Renal cortical epithelial cell (primary cell): ENCODE results near the gene CPNE2. TPM values are rescaled to one million over a fixed set of nuclear protein-coding genes. Genes with fewer than 3 reads are reported as not detected.
"Not testable (repeated sequence)": the region's sequence is repeated elsewhere in the genome, so short reads cannot be mapped to it uniquely, and the experiment has no call there.

Experiments used
- DNase-seq: peaks from one replicate; pipeline ENCODE4 v3.0.0-alpha.2; 2011; ENCODE audit warnings: low read depth
- total RNA-seq: library from RNA; depleted of rRNA; stranded (reverse); fragments of >200 nt; gene quantifications from 2 replicates; pipeline ENCODE4 v1.2.3, GENCODE V29; 2014

Gene CPNE2
- total RNA-seq, 1 donor from 2014 or later, result 32.2 TPM

GRCh38 chr16:57069635-57070370 lies 22.6 kb upstream of the CPNE2 start:
- DNase-seq, result no peak

DNA sequence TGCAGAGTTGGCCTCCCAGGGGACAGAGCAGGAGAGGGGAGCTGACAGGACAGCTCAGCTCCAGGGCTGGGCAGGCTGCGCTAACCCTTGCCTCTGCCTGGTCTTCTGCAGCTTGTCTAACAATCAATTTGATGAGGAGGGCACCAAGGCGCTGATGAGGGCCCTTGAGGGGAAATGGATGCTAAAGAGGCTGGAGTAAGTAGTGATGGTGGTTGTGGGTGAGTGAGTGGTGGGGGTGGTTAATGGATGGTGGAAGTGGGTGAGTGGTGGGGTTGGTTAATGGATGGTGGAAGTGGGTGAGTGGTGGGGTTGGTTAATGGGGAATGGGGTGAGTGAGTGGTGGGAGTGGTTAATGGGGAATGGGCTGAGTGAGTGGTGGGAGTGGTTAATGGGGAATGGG lies 22.0 kb upstream of the CPNE2 start:
- DNase-seq, result no peak

GRCh38 chr16:57071081-57071732 lies 21.2 kb upstream of the CPNE2 start:
- not testable (repeated sequence) for DNase-seq

DNA sequence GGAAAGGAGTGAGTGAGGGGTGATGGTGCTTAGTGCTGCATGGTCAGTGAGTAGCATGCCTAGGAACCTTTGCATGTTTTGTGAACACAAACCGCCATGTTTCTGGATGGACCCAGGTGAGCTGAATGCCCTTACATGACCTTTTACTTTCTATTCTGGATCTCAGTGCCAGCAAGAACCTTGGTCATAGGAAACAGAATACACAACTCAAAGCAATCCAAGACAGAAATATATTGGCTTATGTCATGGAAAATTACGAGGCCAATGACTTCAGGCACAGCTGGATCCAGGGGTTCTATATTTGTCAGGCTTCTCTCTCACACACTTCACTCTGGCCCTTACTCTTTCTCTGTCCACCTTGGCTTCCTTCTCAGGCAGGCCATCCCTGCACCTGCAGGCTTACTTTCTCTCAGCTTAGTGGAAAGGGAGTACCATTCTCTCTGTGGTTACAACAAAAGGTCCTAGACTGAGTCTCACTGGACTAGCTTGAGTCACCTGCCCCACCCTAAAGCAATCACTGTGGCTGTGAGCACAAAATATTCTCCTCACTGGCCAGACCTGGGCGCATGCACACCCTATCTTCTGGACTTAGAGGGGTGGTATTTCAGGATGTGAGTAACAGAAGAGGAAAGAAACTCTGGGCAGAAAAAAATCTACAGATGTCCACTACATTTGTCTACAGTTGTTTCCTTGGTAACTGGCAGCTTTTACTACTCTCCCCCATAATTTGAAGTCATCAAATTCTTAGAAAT lies 20.4 kb upstream of the CPNE2 start:
- peak; percentile 44 for DNase-seq

- DNase-seq, result no peak
These were observed 19.6 kb upstream of the CPNE2 start for GRCh38 chr16:57072616-57073275.

DNA sequence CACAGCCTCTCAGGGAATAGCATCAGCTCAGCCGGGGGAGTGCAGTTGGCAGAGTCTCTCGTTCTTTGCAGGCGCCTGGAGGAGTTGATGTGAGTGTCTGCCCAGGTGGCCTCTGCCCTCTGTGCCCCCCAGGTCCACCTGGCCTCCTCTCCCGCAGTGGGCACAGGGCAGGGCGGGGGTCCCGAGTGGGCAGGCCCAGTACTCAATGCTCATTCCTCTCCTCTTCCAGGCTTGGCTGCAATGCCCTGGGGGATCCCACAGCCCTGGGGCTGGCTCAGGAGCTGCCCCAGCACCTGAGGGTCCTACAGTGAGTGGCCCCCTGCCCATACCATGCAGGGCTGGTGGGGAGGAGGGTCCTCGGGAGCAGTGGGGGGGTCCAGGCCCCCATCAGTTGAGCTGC lies 14.7 kb upstream of the CPNE2 start:
- no peak for DNase-seq

DNA sequence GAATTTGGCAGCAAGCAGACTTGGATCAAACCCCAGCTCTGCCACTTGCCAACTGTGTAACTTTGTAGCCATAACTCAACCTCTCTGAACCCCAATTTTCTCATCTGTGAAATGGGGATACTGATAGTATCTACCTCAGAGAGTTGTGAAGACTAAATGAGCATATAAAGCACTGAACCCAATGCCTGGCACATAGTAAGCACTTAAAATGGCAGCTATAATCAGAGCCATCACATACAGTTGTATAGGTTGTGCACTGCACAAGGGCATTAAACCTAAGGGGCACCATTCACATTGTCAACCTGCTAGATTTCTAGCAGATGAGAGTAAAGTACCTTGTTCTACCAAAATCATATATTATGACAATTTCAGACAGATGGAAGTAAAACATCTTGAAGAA lies 10.6 kb upstream of the CPNE2 start:
- DNase-seq, result no peak

GRCh38 chr16:57082664-57083063 lies 9.7 kb upstream of the CPNE2 start:
- no peak for DNase-seq

DNA sequence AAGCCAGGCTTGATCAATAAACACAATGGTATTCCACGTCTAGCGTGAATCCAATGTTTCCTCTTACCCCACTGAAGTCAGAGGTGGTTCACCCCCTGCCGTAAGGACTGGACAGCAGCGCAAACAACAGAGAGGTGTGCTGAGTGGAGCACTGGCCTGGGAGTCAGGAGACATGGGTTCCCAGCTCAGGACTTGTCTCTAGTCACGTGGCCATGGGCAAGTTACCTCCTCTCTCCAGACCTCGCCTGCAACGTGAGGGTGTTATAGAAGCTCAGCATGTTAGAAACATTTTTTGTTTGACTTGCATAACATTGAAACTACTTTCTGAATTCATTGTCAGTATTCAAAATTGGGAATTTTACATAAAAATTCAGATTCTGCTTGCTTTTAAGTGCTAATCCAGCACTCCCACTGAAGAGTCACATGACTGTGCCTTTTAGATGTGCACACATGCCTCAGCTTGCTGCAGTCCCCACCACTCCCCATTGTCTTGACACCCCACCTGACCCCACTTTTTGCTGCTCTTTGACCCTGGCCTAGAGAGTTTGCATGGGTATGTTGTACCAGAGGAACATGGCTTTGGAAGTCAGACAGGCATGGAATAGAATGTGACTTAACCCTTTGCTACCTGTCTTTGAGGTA lies 8.8 kb upstream of the CPNE2 start:
- no peak for DNase-seq

- DNase-seq, result peak; percentile 44
These were observed 8.1 kb upstream of the CPNE2 start for GRCh38 chr16:57084257-57084770.

GRCh38 chr16:57084996-57085395 lies 7.4 kb upstream of the CPNE2 start:
- DNase-seq, result no peak

DNA sequence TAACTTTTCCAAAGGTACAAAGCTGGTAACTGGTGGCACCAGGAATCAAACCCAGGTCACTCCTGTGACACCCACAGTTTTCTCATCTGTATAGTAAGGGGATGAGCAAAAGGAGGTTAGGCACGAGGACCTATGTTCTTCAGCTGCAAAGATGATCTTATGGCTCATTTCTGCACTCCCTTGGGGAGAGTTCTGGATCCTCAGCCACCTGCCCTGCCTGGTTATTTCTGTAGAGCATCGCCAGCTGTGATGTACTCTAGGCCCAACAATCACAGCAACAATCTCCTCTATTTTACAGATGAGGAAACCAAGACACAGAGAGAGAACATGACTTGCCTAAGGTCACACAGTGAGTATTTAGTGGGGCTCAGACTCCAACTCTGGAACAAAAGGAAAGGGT lies 5.4 kb upstream of the CPNE2 start:
- no peak for DNase-seq

DNA sequence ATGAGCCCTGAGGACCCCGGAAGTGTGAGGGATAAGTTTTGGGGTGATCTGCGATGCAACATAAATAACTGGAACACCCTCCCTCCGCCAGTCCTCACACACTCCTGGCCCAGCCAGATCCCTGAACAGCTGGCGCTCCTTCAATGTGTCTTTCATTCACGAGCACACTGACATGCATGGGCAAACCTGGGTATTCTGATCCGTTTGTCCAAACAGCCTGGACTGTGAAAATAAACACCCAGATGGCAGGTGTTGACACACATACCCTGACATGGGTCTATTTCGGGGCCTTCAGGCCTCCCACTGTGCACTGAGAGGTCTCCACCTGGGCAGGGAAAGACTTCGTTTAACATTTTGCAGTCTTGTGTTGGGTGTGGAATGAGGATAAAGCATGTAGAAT lies 3.0 kb upstream of the CPNE2 start:
- no peak for DNase-seq

GRCh38 chr16:57091200-57091974 lies 996 bp upstream of the CPNE2 start:
- DNase-seq, result peak; percentile 52

GRCh38 chr16:57092786-57093411 lies 516 bp downstream of the CPNE2 start:
- DNase-seq, result no peak

DNA sequence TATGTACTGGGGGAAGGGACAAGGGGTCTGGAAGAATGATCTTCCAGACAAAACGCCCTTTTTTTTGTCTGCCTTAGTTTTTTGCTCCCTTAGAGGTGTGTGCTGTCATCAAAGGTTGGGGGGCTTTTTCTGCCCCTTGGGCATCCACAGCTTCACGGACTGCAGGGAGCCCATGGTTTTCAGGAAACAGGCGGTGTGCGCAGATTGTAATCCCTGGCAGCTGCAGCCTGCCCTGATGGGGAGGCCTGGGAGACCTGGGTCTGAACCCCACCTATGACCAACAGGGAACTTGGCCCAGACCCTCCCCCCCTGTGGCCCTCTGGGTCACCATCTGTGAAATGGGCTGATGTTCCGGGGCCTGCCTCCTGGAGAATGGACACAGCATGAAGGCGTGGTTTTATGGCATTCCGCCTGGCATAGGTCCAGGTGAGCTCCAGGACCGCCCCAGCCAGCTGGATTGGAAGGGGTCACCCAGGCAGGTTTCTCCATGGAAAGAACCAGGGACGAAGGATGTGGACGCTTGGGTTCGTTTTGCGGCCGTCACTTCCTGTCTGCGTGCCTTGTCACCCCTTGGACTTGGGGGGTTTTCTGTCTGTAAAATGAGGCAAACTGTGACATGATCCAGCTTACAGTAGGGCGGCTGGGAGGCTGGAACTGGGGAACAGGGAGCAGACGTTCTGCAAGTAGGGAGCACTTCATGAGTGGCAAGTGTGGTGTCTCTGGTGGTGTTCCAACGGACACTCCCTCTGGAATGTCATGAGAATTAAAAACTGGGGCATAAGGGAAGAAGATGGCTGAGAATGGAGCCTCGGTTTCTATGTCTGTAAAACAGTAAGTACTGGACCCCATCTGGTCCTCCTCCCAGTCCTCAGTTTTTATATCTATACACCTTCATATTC lies 1.5 kb downstream of the CPNE2 start:
- no peak for DNase-seq

GRCh38 chr16:57094911-57095310 lies 2.5 kb downstream of the CPNE2 start:
- no peak for DNase-seq

DNA sequence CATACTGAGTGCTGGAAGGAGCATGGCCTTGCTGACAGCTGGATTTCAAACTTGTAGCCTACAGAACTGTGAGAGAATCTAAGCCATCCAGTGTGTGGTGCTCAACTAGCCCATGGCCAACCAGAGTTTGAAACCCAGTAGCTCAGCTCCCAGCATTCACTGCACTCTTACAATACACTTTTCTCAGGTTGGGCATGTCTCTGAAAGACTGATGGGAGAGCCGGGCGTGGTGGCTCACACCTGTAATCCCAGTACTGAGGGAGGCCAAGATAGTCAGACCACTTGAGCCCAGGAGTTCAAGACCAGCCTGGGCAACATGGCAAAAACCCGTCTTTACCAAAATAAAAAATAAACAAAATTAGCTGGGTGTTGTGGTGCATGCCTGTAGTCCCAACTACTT lies 3.8 kb downstream of the CPNE2 start:
- DNase-seq, result no peak

- DNase-seq, result no peak
These were observed 4.4 kb downstream of the CPNE2 start for GRCh38 chr16:57096793-57097192.
